ENCODE results near the gene ZNF593OS.

The ZNF593OS gene

GRCh38 chr1:26210147-26210870, 38.7 kb upstream of the ZNF593OS start:
- TF ChIP-seq PATZ1 (CRISPR knock-in tag; IDR thresholded peaks at IDR 0.05; ENCODE audit: borderline replicate concordance) (no peak), ZC3H10 (CRISPR knock-in tag; IDR thresholded peaks at IDR 0.05) (no peak)
- ATAC-seq, result no peak

- ATAC-seq, result no peak
- no peak for TF ChIP-seq GLIS3 (CRISPR knock-in tag; IDR thresholded peaks at IDR 0.05)
- no peak for TF ChIP-seq OSR1 (CRISPR knock-in tag; IDR thresholded peaks at IDR 0.05)
- no peak for TF ChIP-seq ISL1 (CRISPR knock-in tag; IDR thresholded peaks at IDR 0.05)
- no peak for TF ChIP-seq CSRNP3 (CRISPR knock-in tag; IDR thresholded peaks at IDR 0.05)
- no peak for TF ChIP-seq TSHZ2 (CRISPR knock-in tag; IDR thresholded peaks at IDR 0.05)
- no peak for TF ChIP-seq RARB (CRISPR knock-in tag; IDR thresholded peaks at IDR 0.05)
- no peak for TF ChIP-seq PATZ1 (CRISPR knock-in tag; IDR thresholded peaks at IDR 0.05; ENCODE audit: borderline replicate concordance)
- no peak for TF ChIP-seq ZFP3 (CRISPR knock-in tag; IDR thresholded peaks at IDR 0.05)
- no peak for TF ChIP-seq TOX (CRISPR knock-in tag; IDR thresholded peaks at IDR 0.05; ENCODE audit: borderline replicate concordance)
- no peak for TF ChIP-seq CREB5 (CRISPR knock-in tag; IDR thresholded peaks at IDR 0.05; ENCODE audit: low read depth)
- TF ChIP-seq ZFP30 (CRISPR knock-in tag; IDR thresholded peaks at IDR 0.05), result no peak
- no peak for TF ChIP-seq ZNF8 (CRISPR knock-in tag; IDR thresholded peaks at IDR 0.05)
- no peak for TF ChIP-seq ARNTL (CRISPR knock-in tag; IDR thresholded peaks at IDR 0.05; ENCODE audit: borderline replicate concordance, low read depth)
These were observed 32.1 kb upstream of the ZNF593OS start for GRCh38 chr1:26203642-26204318.

GRCh38 chr1:26200413-26200812, 28.8 kb upstream of the ZNF593OS start:
- TF ChIP-seq TSHZ2 (CRISPR knock-in tag; IDR thresholded peaks at IDR 0.05), result no peak
- TF ChIP-seq ZFP30 (CRISPR knock-in tag; IDR thresholded peaks at IDR 0.05), result no peak
- TF ChIP-seq BACH2 (CRISPR knock-in tag; IDR thresholded peaks at IDR 0.05; ENCODE audit: borderline replicate concordance), result no peak
- no peak for TF ChIP-seq ESRRG (CRISPR knock-in tag; IDR thresholded peaks at IDR 0.05)
- no peak for TF ChIP-seq SNAI2 (CRISPR knock-in tag; IDR thresholded peaks at IDR 0.05)
- TF ChIP-seq TOX (CRISPR knock-in tag; IDR thresholded peaks at IDR 0.05; ENCODE audit: borderline replicate concordance), result no peak
- no peak for TF ChIP-seq RARB (CRISPR knock-in tag; IDR thresholded peaks at IDR 0.05)
- TF ChIP-seq CSRNP3 (CRISPR knock-in tag; IDR thresholded peaks at IDR 0.05), result no peak
- TF ChIP-seq ZNF565 (CRISPR knock-in tag; conservative IDR thresholded peaks at IDR 0.05; ENCODE audit: low read depth), result no peak
- no peak for TF ChIP-seq POU6F1 (CRISPR knock-in tag; IDR thresholded peaks at IDR 0.05; ENCODE audit: borderline replicate concordance, low read depth)
- no peak for TF ChIP-seq OSR1 (CRISPR knock-in tag; IDR thresholded peaks at IDR 0.05)
- no peak for TF ChIP-seq ZNF8 (CRISPR knock-in tag; IDR thresholded peaks at IDR 0.05)
- ATAC-seq, result no peak
